ENCODE data around the gene HSD17B11. TPM values are rescaled to one million over a fixed set of nuclear protein-coding genes. Genes with fewer than 3 reads are reported as not detected.
"Not testable (repeated sequence)": the region's sequence is repeated elsewhere in the genome, so short reads cannot be mapped to it uniquely, and the experiment has no call there.

The HSD17B11 gene
- total RNA-seq, 1 donor from 2014 or later: 32.0 TPM

DNA sequence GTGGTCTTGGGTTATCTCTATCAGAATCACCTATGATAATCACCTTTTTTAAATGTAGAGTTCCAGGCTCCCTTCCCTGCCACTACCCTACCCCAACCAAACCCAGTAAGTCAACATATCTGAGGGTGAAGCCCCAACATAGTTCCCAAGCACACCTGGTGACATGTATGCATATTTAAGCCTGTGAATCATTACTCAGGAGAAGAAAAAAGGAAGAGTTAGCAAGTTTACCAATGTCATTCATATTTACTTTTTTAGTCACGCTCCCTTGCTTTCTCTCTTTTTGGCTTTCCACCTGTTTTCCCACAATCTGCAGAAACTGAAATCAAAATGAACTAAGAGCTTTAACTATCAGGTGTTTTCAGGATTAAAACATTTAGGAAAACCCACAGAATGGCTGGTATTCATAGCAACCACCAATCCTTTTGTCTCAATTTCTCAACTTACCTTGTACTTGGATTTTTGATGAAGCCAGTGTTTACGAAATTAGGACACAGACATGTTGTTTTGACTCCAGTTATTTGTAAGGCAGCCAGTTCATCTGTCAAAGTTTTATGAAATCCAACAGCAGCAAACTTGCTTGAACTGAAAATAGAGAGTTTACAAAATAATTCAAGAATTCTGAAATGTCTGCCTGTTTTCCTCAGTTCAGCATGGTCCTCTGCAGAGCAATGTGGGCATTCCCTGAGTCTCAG, 34.0 kb downstream of the HSD17B11 start:
- DNase-seq: no peak

DNA sequence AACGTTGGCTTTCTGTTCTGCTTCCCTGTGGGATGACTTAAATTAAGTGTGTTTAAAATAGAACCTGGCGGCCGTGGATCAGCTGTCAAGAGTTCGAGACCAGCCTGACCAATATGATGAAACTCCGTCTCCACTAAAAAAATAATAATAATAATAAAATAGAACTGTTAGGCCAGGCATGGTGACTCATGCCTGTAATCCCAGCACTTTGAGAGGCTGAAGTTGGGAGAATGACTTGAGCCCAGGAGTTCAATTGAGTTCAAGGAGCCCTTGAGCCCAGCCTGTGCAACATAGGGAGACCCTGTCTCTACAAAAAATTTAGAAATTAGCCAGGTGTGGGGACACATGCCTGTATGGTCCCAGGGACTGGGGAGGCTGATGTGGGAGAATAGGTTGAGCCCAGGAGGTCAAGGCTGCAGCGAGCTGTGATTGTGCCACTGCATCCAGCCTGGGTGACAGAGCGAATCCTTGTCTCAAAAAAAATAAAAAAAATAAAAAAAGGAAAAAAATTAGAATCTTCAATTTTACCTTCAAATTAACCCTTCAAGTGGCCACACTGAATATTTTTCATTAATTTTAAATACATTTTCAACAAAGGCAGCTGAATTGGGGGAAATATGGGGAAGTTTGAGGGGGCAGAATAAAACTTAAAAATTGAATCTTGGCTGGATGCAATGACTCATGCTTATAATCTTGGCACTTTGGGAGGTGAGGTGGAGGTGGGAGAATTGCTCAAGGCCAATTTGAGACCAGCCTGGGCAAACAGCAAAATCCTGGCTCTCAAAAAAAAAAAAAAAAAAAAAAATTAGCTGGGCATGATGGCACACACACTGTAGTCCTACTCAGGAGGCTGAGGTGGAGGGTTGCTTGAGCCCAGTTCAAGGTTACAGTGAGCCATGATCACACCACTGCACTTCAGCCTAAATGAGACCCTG, 36.6 kb downstream of the HSD17B11 start:
- DNase-seq: no peak

DNA sequence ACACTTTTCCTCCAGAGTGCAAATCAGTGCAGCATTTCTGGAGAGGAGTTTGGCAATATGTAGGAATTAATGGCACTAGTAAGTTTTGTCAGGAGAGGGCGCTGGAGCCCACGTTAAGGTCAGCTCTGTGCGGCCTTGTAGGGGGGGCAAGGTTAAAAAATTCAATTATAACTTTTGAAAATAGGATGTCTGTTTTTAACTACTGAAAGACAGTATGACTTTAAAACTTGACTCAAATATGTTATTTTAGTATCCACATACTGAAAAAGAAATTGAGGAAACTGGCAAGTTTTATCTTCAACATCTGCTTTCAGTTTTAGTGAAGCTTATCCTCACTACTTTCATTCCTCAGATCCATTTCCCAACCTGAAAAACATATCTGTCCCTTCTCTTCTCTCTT, 37.4 kb downstream of the HSD17B11 start:
- DNase-seq: peak; percentile 42

DNA sequence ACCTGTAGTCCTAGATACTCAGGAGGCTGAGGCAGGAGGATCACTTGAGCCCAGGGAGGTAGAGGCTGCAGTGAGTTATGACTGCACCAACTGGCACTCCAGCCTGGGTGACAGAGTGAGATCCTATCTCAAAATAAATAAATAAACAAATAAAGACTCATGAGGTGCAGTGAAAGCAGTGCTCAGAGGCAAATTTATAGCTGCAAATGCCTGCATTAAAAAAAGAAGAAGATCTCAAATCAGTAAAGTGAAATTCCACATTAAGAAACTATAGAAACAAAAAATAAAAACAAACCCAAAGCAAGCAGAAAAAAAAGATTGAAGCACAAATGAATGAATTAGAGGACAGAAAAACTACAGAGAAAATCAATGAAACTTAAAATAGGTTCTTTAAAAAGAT, 45.8 kb downstream of the HSD17B11 start:
- DNase-seq: no peak

DNA sequence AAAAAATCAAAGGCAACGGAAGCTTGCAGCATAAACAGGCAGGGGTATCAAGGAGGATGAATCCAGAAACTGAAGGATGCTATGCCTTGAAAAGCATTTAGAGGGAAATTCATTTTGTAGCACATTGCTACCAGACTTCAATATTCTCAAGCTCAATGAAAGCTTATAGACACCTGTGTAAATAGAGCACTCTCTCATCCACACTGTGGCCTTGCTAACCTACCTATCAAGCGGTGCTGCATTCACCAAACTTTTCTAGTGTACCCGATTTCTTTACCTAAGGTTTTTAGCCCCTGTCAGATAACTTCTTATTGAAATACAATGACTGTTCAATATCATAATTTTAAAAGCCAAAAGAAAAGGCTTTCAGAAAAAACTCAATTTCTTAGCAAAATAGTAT, 48.1 kb downstream of the HSD17B11 start:
- no peak for DNase-seq

DNA sequence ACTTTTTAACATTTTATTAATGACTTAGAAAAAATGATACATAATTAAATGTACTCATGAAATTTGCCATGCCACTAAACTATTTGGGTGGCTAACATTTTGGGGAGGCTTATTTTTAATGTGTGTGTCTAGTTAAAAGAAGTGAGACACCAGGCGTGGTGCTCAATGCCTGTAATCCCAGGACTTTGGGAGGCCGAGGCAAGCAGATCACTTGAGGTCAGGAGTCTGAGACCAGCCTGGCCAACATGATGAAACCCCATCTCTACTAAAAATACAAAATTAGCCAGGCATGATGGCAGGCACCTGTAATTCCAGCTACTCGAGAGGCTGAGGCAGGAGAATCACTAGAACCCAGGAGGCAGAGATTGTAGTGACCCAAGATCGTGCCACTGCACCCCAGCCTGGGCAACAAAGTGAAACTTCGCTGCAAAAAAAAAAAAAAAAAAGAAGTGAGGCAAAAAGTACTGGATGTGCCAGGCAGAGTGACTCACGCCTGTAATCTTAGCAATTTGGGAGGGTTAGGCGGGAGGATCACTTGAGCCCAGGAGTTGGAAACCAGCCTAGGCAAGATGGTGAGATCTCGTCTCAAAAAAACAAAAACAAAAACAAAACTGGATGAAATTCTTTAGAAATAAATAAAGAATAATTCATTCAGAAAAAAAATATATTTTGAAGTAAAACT, 48.9 kb downstream of the HSD17B11 start:
- DNase-seq: not testable (repeated sequence)

DNA sequence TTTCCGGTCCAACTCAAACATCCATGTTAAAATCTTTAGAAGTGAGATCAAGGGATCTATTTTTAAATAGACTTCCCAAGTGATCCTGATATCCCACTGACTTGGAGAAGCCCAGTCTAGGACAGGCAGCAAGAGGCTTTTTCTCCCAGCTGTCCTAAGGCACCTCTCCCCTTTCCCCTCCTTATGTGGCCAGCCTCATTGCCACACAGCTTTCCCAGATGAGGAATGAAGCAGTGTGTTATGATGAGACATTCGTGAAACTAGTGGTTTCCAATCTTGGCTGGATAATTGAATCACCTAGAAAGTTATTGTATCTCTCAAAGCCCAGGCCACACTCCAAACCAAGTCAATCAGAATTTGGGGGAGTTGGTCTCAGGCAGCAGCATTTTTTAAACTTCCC, 51.5 kb downstream of the HSD17B11 start:
- DNase-seq: no peak

DNA sequence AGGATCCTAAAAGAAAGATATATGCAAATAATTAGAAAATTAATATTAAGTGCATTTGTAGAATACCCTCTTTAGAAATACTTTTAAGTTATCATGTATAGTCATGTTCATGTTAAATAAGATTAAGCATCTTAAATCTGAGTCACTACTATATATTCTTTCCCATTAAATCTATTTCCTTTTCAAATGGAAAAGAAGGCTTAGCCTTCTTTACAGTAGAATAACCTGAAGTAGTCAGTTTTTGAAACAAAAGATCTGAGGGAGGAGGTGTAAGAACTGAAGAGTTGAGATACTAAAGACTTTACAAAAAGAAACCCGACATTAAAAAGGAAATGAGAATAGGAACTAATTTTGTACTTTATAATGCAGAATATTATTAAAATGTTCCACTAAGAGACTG, 53.6 kb downstream of the HSD17B11 start:
- no peak for DNase-seq

DNA sequence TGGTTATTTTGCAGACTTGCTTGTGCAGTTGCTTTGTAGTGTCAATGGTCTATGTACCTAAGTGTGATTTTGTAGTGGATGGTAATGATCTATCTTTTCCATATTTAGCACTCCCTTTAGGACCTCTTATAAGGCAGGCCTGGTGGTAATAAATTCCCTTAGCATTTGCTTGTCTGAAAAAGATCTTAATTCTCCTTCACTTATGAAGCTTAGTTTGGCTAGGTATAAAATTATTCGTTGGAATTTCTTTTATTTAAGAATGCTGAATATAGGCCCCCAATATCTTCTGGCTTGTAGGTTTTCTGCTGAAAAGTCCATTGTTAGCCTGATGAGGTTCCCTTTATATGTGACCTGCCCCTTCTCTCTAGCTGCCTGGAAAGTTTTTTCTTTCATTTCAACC, 57.7 kb downstream of the HSD17B11 start:
- DNase-seq: no peak

DNA sequence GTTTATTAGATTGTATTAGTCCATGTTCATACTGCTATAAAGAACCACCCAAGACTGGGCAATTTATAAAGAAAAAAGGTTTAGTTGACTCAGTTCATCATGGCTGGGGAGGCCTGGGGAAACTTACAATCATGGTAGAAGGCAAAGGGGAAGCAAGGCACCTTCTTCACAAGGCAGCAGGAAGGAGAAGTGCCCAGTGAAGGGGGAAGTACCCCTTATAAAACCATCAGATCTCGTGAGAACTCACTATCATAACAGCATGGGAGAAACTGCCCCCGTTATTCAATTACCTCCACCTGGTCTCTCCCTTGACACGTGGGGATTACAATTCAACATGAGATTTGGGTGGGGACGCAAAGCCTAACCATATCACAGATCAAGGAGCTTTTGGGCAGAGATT, 60.2 kb downstream of the HSD17B11 start:
- no peak for DNase-seq

DNA sequence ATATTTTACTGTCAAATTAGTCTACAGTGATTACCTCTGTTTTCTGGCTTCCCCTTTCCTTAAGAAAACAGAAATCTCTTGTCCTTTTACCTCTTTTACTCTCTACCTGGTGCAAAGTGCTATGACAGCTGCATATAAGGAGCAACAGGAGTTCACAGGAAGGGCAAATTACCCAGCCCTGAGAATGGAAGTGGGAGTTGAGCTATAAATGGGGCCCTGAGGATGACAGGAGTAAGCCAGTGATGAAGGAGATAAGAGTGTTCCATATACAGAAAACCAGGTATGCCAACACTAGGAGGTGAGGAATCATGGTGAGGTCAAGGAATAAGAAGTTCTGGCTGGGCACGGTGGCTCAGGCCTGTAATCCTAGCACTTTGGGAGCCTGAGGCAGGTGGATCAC, 63.9 kb downstream of the HSD17B11 start:
- DNase-seq: no peak

DNA sequence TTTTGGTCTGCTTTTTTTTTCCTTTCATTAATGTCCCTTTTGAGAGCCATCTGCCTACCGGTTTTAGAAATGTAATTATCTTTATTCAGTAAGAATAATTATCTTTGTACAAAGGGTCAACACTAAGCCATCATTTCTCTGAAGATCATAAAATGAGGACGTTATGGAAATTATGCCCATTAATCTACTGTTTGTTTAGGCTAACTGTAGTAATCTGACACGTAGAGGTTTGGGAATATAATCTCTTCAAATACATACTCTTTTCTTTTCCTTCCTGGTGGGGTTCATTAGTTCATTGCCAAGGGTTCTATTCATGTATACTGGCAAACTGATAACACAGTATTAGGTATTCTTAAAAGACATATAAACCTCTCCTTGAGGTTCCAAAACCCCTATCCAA, 64.5 kb downstream of the HSD17B11 start:
- no peak for DNase-seq

DNA sequence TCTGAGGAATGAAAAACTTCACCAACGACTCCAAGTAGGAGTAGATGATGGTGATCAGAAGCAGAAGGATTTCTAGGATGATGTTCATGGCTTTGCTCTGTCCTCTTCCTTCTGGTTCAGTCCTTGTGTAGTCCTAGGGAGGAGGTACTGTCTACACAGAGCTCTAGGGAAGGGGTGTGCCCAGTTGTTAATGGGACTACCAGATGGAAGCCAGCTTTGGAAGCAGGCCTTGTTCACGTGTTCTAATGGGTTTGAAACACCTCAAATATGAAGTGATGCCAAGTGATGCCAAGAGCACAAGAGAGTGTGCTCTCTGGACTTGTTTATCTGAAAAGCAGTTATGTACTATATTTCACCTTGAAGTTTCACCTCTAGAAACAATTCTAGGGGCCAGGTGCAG, 68.2 kb downstream of the HSD17B11 start, which contains the start of gene HSD17B13:
Gene HSD17B13 (minus strand): TSS at position 129 of the 400 bp plus-strand sequence. CDS start 41 bp downstream, at position 88.
- no peak for DNase-seq

DNA sequence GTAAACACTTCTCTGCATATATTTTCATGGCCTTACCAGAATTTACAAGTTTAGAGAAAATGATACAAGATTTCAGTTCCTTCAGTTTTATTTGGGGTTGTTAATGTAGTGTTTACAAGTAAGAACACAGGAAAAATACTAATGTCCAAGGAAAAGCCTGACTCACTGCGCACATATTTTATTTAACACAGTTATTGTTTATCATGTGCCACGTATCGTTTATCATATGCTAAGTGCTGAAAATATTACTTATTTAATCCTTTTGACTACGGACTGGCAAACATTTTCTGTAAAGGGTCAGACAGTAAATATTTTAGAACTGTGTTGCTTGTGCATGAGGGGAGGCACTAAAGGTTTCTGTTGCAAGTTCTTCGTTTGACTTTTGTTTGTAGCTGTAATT, 69.1 kb downstream of the HSD17B11 start:
- no peak for DNase-seq

DNA sequence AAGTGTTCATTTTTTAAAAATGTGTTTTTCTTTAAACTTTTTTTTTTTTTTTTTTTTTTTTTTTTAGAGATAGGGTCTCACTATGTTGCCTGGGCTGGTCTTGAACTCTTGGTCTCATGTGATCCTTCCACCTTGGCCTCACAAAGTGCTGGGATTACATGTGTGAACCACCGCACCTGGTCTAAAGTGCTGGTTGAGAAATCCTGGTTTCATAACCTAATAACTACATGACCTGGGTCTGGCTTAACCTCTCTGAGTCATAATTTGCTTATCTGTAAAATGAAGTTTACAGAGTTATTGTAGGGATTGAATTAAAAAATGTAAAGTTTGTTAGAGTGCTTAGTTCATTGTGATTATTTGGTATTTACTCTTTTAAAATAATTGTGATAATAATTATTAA, 73.5 kb downstream of the HSD17B11 start:
- no peak for DNase-seq

DNA sequence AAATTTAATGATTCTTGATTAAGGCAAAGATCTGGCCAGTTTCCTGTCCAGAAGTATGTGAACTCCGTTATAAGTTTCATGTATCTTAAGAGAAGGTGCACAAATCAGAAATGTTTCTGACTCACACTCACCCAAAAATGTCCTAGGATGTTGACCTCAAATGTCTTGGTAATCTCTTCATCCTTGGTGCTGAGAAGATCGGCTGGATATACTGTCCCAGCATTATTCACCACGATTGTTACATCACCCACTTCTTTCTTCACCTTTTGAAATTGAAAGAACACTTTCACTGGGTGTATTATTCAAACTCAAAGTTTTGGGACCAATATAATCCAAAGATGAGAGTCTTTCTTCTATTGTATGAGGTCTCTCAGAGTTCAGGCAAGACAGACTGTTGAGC, 74.0 kb downstream of the HSD17B11 start:
- DNase-seq: no peak

DNA sequence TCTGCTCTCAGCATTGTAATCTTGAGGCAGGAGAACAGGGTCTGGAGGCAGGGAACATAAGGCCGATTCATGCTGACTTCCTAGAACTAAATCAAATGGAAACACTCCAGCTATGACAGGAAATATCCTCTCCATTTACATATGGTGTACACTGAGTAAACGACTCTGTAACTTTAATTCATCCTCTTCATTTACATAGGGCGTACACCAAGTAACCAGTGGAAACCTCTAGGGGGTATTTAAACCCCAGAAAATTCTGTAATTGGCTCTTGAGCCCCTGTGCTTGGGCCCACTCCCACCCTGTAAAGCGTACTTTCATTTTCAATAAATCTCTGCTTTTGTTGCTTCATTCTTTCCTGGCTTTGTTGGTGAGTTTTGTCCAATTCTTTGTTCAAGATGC, 76.0 kb downstream of the HSD17B11 start:
- DNase-seq: not testable (repeated sequence)

DNA sequence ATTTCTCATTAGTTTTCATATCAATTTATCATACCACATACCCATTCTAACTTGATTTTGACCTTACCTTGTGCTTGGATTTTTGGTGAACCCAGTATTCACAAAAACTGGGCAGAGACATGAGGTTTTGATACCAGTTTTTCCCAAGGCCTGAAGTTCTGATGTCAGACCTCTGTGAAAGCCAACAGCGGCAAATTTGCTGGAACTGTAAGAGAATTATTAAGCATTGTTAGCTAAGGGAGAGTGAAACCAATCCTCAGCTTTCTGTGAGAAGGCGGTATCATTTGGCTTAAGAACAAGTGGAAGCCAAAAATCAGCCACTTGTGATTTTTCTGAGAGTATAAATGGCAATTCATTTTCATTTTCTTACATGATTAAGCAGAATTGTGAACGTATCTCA, 77.2 kb downstream of the HSD17B11 start:
- no peak for DNase-seq

DNA sequence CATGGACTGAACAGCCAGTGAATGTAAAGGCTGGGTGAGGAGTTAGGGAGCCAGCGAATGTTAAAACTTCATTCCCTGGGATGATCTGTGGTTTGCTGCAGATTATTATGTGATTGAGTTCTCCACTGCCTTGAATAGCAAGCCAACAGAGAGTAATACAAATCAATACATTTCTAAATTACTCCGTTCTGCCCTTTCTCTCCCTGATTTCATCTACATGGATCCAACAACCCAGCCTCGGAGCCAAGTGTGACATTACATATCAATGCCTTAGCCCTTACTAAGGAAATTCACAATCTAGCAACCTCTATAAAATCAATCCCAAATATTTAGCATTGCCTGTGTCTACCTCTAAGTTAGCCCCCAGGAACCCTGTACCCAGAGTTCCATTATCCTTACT, 79.3 kb downstream of the HSD17B11 start:
- DNase-seq: no peak

DNA sequence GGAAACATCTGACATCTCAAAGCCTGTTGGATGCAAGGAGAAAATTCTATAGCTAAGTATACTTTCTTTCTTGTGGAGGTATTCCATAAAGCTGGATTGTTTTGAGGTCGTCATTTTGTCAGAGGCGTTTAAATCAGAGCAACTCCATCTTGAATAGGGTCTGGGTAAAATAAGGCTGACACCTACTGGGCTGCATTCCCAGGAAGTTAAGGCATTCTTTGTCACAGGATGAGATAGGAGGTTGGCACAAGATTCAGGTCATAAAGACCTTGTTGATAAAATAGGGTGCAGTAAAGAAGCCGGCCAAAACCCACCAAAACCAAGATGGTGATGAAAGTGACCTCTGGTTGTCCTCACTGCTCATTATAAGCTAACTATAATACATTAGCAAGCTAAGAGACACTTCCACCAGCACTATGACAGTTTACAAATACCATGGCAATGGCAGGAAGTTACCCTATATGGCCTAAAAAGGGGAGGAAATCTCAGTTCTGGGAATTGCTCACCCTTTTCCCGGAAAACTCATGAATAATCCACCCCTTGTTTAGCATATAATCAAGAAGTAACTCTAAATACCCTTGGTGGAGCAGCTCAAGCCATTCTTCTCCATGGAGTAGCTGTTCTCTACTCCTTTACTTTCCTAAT, 80.2 kb downstream of the HSD17B11 start:
- DNase-seq: no peak

DNA sequence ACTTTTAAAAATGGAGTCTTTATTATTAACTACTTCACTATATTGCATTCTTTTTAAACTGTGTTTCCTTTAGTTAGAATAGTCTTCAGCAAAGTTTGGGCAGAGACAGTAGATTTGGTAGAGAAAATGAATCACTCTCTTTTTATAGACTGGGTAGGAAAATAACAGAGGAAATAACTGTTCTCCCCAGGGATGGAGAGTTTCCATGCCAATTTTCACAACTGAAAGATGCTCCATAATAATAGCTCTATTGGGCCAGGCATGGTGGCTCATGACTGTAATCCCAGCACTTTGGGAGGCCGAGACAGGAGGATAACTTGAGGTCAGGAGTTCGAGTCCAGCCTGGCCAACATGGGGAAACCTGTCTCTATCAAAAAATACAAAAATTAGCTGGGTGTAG, 81.4 kb downstream of the HSD17B11 start:
- DNase-seq: no peak

DNA sequence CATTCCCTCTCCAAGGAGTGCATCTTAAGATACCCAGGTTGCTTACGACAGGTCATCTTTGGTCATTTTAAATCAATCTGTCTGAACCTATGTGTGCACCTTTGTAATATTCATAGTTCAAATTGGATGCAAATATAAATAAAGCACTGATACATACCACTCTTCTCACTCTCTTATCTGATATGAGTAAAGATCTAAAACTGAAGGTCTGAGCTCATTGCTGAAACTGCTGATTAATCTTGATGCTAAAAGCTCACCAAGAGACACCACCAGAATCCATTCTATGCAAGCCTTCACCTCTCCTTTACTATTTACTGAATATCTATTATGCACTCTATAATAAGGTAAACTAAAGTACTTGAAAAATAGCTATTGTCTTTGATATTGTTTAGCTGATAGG, 84.9 kb downstream of the HSD17B11 start:
- DNase-seq: no peak

DNA sequence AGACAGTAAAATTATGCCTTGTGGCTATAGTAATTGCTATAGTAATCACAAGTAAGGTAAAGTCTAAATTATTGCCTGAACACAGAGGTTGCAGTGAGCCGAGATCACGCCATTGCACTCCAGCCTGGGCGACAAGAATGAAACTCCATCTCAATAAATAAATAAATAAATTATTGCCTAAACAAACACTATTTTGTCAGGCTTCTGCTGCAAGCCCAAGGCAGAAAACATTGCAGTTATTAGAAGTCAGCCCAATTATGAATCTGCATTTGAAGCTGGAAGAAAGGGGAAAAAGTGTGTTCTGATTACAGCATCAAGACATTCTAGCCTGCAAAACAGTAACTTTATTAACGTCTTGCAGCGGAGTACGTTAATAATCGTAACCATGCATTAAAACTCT, 85.4 kb downstream of the HSD17B11 start:
- no peak for DNase-seq
